ENCODE measurements around the gene APH1A.
"Not testable (repeated sequence)": the region's sequence is repeated elsewhere in the genome, so short reads cannot be mapped to it uniquely, and the experiment has no call there.

The APH1A gene

DNA sequence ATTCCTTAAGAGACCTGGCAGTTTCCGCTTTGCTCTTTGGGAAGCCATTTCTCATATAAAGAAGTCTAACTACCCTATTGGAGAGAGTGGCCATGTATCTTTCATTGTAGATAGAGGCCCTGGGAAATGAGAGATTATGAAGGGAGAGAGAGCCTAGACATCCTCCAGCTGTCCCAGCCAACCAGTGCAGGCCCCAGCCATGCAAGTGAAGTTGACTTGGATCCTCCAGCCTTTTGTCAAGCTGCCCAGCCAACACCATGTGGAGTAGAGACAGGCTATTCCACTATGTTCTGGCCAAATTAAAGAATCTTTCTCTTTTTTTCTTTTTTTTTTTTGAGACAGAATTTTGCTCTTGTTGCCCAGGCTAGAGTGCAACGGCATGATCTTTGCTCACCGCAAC, 25.8 kb downstream of the APH1A start:
- Histone ChIP-seq H4K20me1 (no peaks in the 10 kb centered on the region), H3K4me2 (no peak overlapping the region), H3K4me1 (peaks cover 0 to 9% (median 0%) of the 10 kb centered on the region in 10 experiments; a peak in 5 of 20 replicates), H3K27me3 (no peaks in the 10 kb centered on the region), H3K9me3 (replicated peaks in 1 of 11) (no peaks in the 10 kb centered on the region), H3K9ac (no peak overlapping the region), H3K27ac (no peak overlapping the region), H3K4me3 (no peak overlapping the region), H3K36me3 (no peaks in the 10 kb centered on the region)
- no peak for TF ChIP-seq Cebpa-rat (IDR thresholded peaks at IDR 0.05)

DNA sequence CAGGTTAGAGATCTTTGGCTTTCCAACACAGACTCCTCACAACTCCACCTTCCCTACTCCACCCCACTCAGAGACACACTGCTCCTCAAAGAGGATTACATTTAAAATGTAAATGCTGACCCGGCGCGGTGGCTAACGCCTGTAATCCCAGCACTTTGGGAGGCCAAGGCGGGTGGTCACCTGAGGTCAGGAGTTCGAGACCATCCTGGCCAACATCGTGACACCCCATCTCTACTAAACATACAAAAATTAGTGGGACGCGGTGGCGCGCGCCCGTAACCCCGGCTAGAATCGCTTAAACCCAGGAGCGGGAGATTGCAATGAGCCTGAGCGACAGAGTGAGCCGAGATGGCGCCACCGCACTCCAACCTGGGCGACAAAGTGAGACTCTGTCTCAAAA, 31.1 kb downstream of the APH1A start:
- Histone ChIP-seq H3K4me2 (peak overlapping the region in 2 of 11 experiments; percentile 77 to 90; a peak in 2 of 22 replicates), H4K20me1 (peaks cover 0 to 15% (median 7%) of the 10 kb centered on the region in 11 experiments; a peak in 7 of 22 replicates), H3K4me1 (peaks cover 19 to 28% (median 24%) of the 10 kb centered on the region in 10 experiments), H3K27me3 (no peaks in the 10 kb centered on the region), H3K9ac (no peak overlapping the region), H3K27ac (no peak overlapping the region), H3K4me3 (no peak overlapping the region), H3K9me3 (replicated peaks in 1 of 11) (no peaks in the 10 kb centered on the region), H3K36me3 (no peaks in the 10 kb centered on the region)
- TF ChIP-seq Cebpa-rat (IDR thresholded peaks at IDR 0.05), result no peak

DNA sequence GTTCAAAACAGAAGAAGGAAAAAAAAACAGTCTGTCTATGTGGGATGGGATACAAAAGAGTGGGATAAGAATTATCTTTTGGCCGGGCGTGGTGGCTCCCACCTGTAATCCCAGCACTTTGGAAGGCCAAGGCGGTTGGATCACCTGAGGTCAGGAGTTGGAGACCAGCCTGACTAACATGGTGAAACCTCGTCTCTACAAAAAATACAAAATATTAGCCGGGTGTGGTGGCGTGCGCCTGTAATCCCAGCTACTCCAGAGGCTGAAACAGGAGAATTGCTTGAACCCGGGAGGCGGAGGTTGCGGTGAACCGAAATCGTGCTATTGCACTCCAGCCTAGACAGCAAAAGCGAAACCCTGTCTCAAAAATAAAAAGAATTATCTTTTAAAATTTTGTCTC, 31.6 kb downstream of the APH1A start:
- Histone ChIP-seq H3K4me3 (peak overlapping the region in 9 of 10 experiments; percentile 84 to 99 (median 97); a peak in 14 of 20 replicates), H3K27ac (peak overlapping the region in 9 of 11 experiments; percentile 76 to 100 (median 99); a peak in 15 of 22 replicates), H4K20me1 (peaks cover 0 to 19% (median 7%) of the 10 kb centered on the region in 11 experiments; a peak in 7 of 22 replicates), H3K4me2 (peak overlapping the region in 10 of 11 experiments; percentile 77 to 95 (median 86); a peak in 20 of 22 replicates), H3K4me1 (peaks cover 23 to 33% (median 29%) of the 10 kb centered on the region in 10 experiments), H3K9ac (peak overlapping the region in 9 of 11 experiments; percentile 97 to 100 (median 99); a peak in 15 of 22 replicates)
- not testable (repeated sequence) for H3K36me3 ChIP-seq; H3K27me3 ChIP-seq; H3K9me3 ChIP-seq (replicated peaks in 1 of 11)

DNA sequence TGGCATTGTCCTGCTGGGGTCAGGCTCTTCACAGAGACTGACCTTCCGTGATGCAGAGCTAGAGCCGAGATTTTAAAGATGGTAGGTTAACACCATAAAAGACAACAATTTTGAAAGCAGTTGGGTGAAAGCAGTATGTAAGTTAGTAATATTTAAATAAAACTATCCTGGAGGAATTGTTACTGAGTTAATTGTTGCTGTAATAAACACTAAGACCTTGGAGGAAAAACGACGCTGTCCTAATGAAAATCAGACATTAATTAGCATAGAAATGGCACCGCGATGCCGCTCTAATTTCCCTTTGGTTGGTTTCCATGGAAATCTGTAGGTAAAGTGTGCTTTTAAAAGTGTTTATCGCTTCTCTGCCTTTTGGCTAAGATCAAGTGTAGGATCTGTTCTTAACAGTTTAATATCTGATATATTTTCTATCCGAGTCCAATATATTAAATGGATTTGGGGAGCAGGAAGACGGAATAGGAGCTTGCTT, 32.2 kb downstream of the APH1A start:
- no peaks in the 10 kb centered on the region for H3K27me3 ChIP-seq
- H4K20me1 ChIP-seq, result peaks cover 0 to 19% (median 7%) of the 10 kb centered on the region in 11 experiments; a peak in 7 of 22 replicates
- peak overlapping the region; percentile 77 to 95 (median 86) for H3K4me2 ChIP-seq
- peaks cover 0 to 3% (median 2%) of the 10 kb centered on the region in 11 experiments; a peak in 12 of 22 replicates for H3K36me3 ChIP-seq
- peak overlapping the region in 10 of 11 experiments; percentile 76 to 100 (median 99); a peak in 19 of 22 replicates for H3K27ac ChIP-seq
- H3K9ac ChIP-seq, result peak overlapping the region; percentile 62 to 100 (median 99); a peak in 21 of 22 replicates
- no peak for TF ChIP-seq Cebpa-rat (IDR thresholded peaks at IDR 0.05)
- peak overlapping the region; percentile 84 to 99 (median 98) for H3K4me3 ChIP-seq
- peaks cover 23 to 33% (median 29%) of the 10 kb centered on the region in 10 experiments for H3K4me1 ChIP-seq
- no peaks in the 10 kb centered on the region for H3K9me3 ChIP-seq (replicated peaks in 1 of 11)

DNA sequence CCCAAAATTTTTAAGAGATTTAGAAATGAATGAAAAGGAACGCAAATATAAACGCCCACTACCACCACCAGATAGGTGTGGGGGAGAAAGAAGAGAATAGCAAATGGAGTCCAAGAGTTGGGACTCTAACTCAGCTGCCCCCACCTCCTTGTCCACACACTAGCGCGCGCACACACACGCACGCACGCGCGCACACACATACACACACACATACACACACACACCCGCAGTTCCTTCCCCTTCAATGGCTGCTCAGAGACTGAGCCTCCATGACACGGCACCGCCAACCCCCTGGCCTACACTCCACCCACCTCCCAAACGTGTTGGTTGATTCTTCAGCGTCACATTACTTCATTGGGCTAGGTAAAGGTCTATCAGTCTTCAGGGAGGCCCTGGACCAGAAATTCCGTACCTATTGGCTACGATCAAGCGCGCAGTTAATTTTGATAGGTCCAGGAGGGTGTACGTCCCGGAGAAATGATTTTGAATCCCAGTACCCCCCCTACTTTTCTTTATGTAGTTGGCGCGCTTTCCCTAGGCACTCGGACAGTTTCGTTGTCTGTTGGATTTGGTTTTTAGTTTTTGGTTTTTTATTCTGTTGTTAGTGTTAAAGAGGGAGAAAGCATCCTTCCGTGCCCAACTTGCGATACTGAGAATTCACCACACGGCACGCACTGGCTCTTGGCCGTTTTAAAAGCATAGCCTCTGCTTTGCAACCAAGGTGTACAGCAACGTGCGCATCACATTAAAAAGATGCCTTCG, 32.8 kb downstream of the APH1A start, which contains the start of gene ANP32E:
TSS of gene ANP32E (minus strand) at position 261 of the 762 bp plus-strand sequence. CDS start 326 bp downstream, outside the sequence.
- Histone ChIP-seq H3K9me3 (replicated peaks in 1 of 11) (no peaks in the 10 kb centered on the region), H3K4me2 (peak within 1 kb of the TSS; percentile 83 to 95 (median 87)), H3K4me1 (peaks cover 23 to 33% (median 29%) of the 10 kb centered on the region in 10 experiments), H3K27me3 (no peaks in the 10 kb centered on the region), H3K36me3 (peaks cover 6 to 9% (median 8%) of the 10 kb centered on the region in 11 experiments; a peak in 16 of 22 replicates), H4K20me1 (peaks cover 0 to 25% (median 7%) of the 10 kb centered on the region in 11 experiments; a peak in 8 of 22 replicates), H3K27ac (peak within 1 kb of the TSS; percentile 94 to 100 (median 99)), H3K9ac (peak within 1 kb of the TSS; percentile 97 to 100 (median 99)), H3K4me3 (peak within 1 kb of the TSS; percentile 84 to 99 (median 98))
- no peak for TF ChIP-seq Cebpa-rat (IDR thresholded peaks at IDR 0.05)

DNA sequence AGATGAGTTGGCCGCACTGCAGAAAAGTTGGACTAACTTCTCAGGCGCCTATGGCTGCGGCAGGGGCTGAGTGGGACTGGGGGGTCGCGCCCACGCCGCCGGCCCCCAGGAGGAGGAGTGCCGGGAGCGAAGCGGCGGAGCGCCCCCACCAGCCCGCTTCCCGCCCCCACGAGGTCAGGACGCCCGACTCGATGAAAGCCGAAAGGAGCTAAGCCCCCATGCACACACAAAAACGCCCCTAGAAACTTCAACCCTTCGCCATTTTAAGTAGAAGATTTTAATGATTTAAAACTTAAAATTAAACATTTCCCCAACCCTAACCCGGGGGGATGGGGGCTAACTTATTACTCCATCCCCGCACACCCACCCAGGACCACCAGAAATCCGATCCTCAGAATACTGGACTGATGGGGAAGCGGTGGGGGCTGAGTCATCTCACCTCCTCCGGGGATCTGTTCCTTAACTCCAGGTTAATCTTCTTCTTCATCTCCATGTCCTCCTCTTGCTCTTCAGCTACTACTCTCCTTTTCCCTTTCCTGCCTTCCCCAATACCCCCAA, 33.4 kb downstream of the APH1A start:
- Histone ChIP-seq H3K4me1 (peaks cover 23 to 33% (median 29%) of the 10 kb centered on the region in 10 experiments), H3K27ac (peak overlapping the region; percentile 94 to 100 (median 99))
- no peak for TF ChIP-seq Cebpa-rat (IDR thresholded peaks at IDR 0.05)

DNA sequence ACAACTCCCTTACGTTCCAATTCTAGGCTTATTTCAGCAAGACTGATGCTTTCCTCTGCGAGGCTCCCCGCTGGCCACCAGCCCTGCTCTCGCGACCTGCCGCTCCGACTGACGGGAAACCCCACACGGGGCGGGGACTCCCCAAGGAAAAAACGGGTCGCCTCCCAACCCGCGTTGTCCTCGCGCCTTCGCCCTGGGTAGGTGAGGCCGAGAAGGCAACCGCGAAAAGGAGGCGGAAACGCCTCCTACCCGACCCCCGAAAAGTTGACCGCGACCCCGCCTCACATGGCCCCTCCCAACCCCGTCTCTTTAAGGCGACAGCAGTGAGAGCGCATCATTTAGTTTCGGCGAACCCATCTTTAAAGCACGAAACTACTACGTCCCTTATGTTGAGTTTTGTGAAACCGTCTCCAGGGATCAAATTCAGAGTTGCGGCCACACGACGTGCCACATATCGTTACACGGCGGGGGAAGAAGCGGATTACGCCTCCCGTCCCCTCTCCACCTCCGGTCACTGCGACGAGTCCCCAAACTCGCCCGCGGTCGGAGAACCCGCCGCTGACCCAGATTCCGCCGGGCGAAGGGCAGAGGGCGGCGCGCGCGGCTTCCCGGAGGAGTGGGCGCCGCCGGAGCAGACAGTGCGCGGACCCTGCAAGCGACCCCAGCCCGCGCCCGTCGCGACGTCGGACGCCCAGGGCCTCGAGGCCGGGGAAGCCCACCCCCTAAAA, 34.1 kb downstream of the APH1A start:
- H3K36me3 ChIP-seq, result peaks cover 16 to 22% (median 21%) of the 10 kb centered on the region in 11 experiments; a peak in 21 of 22 replicates
- TF ChIP-seq Cebpa-rat (IDR thresholded peaks at IDR 0.05), result no peak
- H4K20me1 ChIP-seq, result peaks cover 0 to 25% (median 7%) of the 10 kb centered on the region in 11 experiments; a peak in 8 of 22 replicates
- H3K27me3 ChIP-seq, result no peaks in the 10 kb centered on the region
- peak overlapping the region; percentile 94 to 100 (median 99) for H3K27ac ChIP-seq
- H3K4me2 ChIP-seq, result peak overlapping the region; percentile 80 to 95 (median 87)
- peak overlapping the region; percentile 97 to 100 (median 99) for H3K9ac ChIP-seq
- H3K9me3 ChIP-seq (replicated peaks in 1 of 11), result no peaks in the 10 kb centered on the region
- peaks cover 23 to 33% (median 29%) of the 10 kb centered on the region in 10 experiments for H3K4me1 ChIP-seq
- H3K4me3 ChIP-seq, result peak overlapping the region; percentile 84 to 99 (median 98)

More for the DNA sequence above, 33.4 kb downstream of the APH1A start:
- H3K9ac ChIP-seq, result peak overlapping the region; percentile 97 to 100 (median 99)
- H3K4me3 ChIP-seq, result peak overlapping the region; percentile 84 to 99 (median 98)
- H3K27me3 ChIP-seq, result no peaks in the 10 kb centered on the region
- H3K36me3 ChIP-seq, result peaks cover 10 to 16% (median 15%) of the 10 kb centered on the region in 11 experiments; a peak in 18 of 22 replicates
- peak overlapping the region; percentile 80 to 95 (median 87) for H3K4me2 ChIP-seq
- H3K9me3 ChIP-seq (replicated peaks in 1 of 11), result no peaks in the 10 kb centered on the region
- H4K20me1 ChIP-seq, result peaks cover 0 to 25% (median 7%) of the 10 kb centered on the region in 11 experiments; a peak in 8 of 22 replicates

DNA sequence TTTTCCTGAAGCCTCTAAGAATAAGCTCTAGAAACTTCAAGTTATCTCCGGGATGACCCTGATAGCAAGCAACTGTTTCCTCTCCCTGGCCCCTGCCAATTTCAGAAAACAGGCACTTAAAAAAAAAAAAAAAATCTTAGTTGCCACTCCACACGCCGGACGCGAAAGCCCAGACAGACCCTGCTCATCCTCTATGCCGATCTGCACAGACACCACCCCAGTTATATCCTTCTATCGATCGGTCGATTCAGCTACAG, 34.6 kb downstream of the APH1A start:
- Histone ChIP-seq H3K4me2 (peak overlapping the region; percentile 80 to 95 (median 87)), H3K4me1 (peaks cover 23 to 33% (median 29%) of the 10 kb centered on the region in 10 experiments), H3K9ac (peak overlapping the region; percentile 97 to 100 (median 99)), H3K36me3 (peaks cover 21 to 27% (median 26%) of the 10 kb centered on the region in 11 experiments; a peak in 21 of 22 replicates), H3K27me3 (no peaks in the 10 kb centered on the region), H3K9me3 (replicated peaks in 1 of 11) (no peaks in the 10 kb centered on the region), H3K4me3 (peak overlapping the region; percentile 84 to 99 (median 98)), H3K27ac (peak overlapping the region; percentile 94 to 100 (median 99)), H4K20me1 (peaks cover 0 to 25% (median 7%) of the 10 kb centered on the region in 11 experiments; a peak in 8 of 22 replicates)
- TF ChIP-seq Cebpa-rat (IDR thresholded peaks at IDR 0.05), result no peak
